Measurements from ENCODE around the gene RNF213.

DNA sequence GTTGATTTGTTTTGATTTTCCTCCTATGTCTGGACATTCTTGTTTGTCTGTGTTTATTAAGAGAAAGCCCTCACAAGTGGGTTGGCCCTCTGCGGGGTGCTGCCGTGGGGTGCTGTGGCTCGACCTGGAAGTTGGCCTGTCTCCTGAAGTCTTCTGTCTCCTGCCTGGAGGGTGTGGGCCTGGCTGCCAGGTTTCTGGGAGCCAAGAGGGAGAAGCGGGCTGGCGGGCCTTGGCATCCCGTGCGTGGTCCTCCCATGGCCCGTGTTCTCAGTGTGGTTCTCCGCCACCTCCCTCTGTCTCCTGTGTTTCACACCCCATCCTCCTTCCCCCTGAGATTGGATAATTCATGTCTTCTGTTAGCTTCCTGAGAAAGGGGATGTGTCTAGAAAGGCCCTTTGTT is 69.6 kb downstream of the RNF213 start:
- no peak for TF ChIP-seq POLR2AphosphoS5 (IDR thresholded peaks at IDR 0.05)
- TF ChIP-seq, protein P1, sequence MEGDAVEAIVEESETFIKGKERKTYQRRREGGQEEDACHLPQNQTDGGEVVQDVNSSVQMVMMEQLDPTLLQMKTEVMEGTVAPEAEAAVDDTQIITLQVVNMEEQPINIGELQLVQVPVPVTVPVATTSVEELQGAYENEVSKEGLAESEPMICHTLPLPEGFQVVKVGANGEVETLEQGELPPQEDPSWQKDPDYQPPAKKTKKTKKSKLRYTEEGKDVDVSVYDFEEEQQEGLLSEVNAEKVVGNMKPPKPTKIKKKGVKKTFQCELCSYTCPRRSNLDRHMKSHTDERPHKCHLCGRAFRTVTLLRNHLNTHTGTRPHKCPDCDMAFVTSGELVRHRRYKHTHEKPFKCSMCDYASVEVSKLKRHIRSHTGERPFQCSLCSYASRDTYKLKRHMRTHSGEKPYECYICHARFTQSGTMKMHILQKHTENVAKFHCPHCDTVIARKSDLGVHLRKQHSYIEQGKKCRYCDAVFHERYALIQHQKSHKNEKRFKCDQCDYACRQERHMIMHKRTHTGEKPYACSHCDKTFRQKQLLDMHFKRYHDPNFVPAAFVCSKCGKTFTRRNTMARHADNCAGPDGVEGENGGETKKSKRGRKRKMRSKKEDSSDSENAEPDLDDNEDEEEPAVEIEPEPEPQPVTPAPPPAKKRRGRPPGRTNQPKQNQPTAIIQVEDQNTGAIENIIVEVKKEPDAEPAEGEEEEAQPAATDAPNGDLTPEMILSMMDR (IDR thresholded peaks at IDR 0.05) = no peak
